Keratinocyte (primary cell): Measurements from ENCODE around the gene DAPK1.

Experiments
- CTCF ChIP-seq, 3 experiments: IDR thresholded peaks in 1 of 3; conservative IDR thresholded peaks in 1 of 3; optimal IDR thresholded peaks in 1 of 3; 2 replicates in 2 of 3; 3 replicates in 1 of 3; pipeline versions ENCODE3 to v1.5.1; 2011; ENCODE audit warnings: low read length in 3 of 3, mild to moderate bottlenecking in 3 of 3, moderate library complexity in 2 of 3, control low read depth in 1 of 3, inconsistent platforms in 1 of 3; ENCODE audit not compliant: insufficient read depth in 2 of 3; ENCODE audit errors: extremely low read depth in 1 of 3
- EZH2 ChIP-seq: IDR thresholded peaks from one replicate; pipeline ENCODE4 v1.6.1; 2012; ENCODE audit warnings: inconsistent platforms, mild to moderate bottlenecking, low read length, moderate library complexity

- TF ChIP-seq CTCF (optimal IDR thresholded peaks at IDR 0.05 in 1 of 3, IDR thresholded peaks at IDR 0.05 in 1 of 3, conservative IDR thresholded peaks at IDR 0.05 in 1 of 3; ENCODE audit: extremely low read depth in 1 of 3, insufficient read depth in 2 of 3, low read length in 3 of 3): no peak
- TF ChIP-seq EZH2: no peak
Measured at GRCh38 chr9:87658511-87658910, 160.8 kb downstream of the DAPK1 start.
